CD4-positive, alpha-beta T cell treated with Interleukin-10 for 1 hour (primary cell): Measurements from ENCODE around the gene FAM174C.

Source experiments
- DNase-seq: peaks from one replicate; pipeline ENCODE4 v3.0.0-alpha.2; 2020

FAM174C gene

GRCh38 chr19:1263188-1263587 lies 12.1 kb upstream of the FAM174C start:
- DNase-seq: no peak

GRCh38 chr19:1264801-1265614 lies 10.3 kb upstream of the FAM174C start:
- DNase-seq: no peak

GRCh38 chr19:1265615-1266128 lies 9.7 kb upstream of the FAM174C start:
- DNase-seq: no peak

- DNase-seq: peak; percentile 93
Measured at GRCh38 chr19:1266129-1266915, 9.0 kb upstream of the FAM174C start.

- DNase-seq: peak; percentile 73
Measured at GRCh38 chr19:1266916-1267476, 8.3 kb upstream of the FAM174C start.

- no peak for DNase-seq
Measured at GRCh38 chr19:1267477-1268225, 7.7 kb upstream of the FAM174C start.

GRCh38 chr19:1268226-1269064 lies 6.9 kb upstream of the FAM174C start:
- DNase-seq: no peak

- DNase-seq: peak; percentile 99
Measured at GRCh38 chr19:1269065-1269477, 6.3 kb upstream of the FAM174C start, which contains the start of gene CIRBP. Gene CIRBP (plus strand): TSS chr19:1269332. CDS start chr19:1270934, 1,602 bp downstream.

- DNase-seq: peak; percentile 87
Measured at GRCh38 chr19:1269478-1270212, 5.7 kb upstream of the FAM174C start.

GRCh38 chr19:1270213-1270853 lies 5.0 kb upstream of the FAM174C start:
- DNase-seq: no peak

- DNase-seq: no peak
Measured at GRCh38 chr19:1270854-1271527, 4.3 kb upstream of the FAM174C start.

GRCh38 chr19:1271528-1272422 lies 3.6 kb upstream of the FAM174C start:
- DNase-seq: no peak

- no peak for DNase-seq
Measured at GRCh38 chr19:1272423-1273262, 2.7 kb upstream of the FAM174C start.

GRCh38 chr19:1273263-1274041 lies 1.9 kb upstream of the FAM174C start:
- DNase-seq: no peak

GRCh38 chr19:1274081-1274851 lies 1.1 kb upstream of the FAM174C start:
- no peak for DNase-seq

GRCh38 chr19:1274852-1275259 lies 474 bp upstream of the FAM174C start:
- DNase-seq: no peak
